Dermis microvascular lymphatic vessel endothelial cell (primary cell): ENCODE measurements around the gene RPS27L. TPM values are rescaled to one million over a fixed set of nuclear protein-coding genes. Genes with fewer than 3 reads are reported as not detected.
"Not testable (repeated sequence)": the region's sequence is repeated elsewhere in the genome, so short reads cannot be mapped to it uniquely, and the experiment has no call there.

Experiments used
- DNase-seq, 2 donors: peaks; one replicate each; pipeline versions ENCODE4 v3.0.0 to v3.0.0-alpha.2; 2010; ENCODE audit warnings: low read depth in 2 of 2
- total RNA-seq: library from RNA; depleted of rRNA; stranded (reverse); fragments of >200 nt; gene quantifications from 2 replicates; pipeline ENCODE4 v1.2.1, GENCODE V29; 2014

RPS27L gene
- total RNA-seq, 1 donor from 2014 or later: 318 TPM

DNA sequence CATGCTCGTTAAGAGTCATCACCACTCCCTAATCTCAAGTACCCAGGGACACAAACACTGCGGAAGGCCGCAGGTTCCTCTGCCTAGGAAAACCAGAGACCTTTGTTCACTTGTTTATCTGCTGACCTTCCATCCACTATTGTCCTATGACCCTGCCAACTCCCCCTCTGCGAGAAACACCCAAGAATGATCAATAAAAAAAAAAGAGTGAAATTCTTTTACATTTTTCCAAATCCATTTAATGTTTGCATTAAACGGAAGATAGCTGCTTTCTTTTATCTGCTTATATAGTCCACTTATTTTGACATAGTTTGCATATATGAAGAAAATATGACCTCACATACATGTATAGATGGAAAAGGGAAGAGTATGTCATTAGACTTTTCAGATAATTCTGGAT, 57.7 kb downstream of the RPS27L start:
- DNase-seq: not testable (repeated sequence)

DNA sequence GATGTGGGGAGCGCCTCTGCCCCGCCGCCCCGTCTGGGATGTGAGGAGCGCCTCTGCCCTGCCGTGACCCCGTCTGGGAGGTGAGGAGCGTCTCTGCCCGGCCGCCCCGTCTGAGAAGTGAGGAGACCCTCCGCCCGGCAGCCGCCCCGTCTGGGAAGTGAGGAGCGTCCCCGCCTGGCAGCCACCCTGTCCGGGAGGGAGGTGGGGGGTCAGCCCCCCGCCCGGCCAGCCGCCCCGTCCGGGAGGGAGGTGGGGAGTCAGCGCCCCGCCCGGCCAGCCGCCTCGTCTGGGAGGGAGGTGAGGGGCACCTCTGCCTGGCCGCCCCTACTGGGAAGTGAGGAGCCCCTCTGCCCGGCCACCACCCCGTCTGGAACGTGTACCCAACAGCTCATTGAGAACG, 58.4 kb downstream of the RPS27L start:
- DNase-seq: not testable (repeated sequence)

Other genes starting within 250 kb of the RPS27L start
- 165 and 241 TPM in 2 replicates for gene TPM1, start 114.7 kb downstream of the RPS27L start, total RNA-seq
- 19.9 and 27.6 TPM in 2 replicates for gene LACTB, start 35.6 kb downstream of the RPS27L start, total RNA-seq
- 55.8 and 56.8 TPM in 2 replicates for gene RAB8B, start 32.1 kb upstream of the RPS27L start, total RNA-seq
- gene APH1B, start 120.1 kb upstream of the RPS27L start, total RNA-seq: 18.9 and 27.1 TPM in 2 replicates
- gene CA12, start 224.4 kb upstream of the RPS27L start, total RNA-seq: 0.13 and 0.38 TPM in 2 replicates